Loucy (cell line): ENCODE measurements around the gene FOXO3.

ENCODE experiments used
- EZH2phosphoT487 ChIP-seq: fragments of 200-600 bp; IDR thresholded peaks from 2 replicates; pipeline ENCODE4 v1.6.1; 2018; ENCODE audit warnings: antibody characterized with exemption, mild to moderate bottlenecking, moderate library complexity, borderline replicate concordance
- TF ChIP-seq, protein P1 (sequence below): fragments of 200-600 bp; sonication (generic); conservative IDR thresholded peaks from 2 replicates; pipeline ENCODE4 v1.5.1; 2014; ENCODE audit warnings: mild to moderate bottlenecking, antibody characterized with exemption, low read length

DNA sequence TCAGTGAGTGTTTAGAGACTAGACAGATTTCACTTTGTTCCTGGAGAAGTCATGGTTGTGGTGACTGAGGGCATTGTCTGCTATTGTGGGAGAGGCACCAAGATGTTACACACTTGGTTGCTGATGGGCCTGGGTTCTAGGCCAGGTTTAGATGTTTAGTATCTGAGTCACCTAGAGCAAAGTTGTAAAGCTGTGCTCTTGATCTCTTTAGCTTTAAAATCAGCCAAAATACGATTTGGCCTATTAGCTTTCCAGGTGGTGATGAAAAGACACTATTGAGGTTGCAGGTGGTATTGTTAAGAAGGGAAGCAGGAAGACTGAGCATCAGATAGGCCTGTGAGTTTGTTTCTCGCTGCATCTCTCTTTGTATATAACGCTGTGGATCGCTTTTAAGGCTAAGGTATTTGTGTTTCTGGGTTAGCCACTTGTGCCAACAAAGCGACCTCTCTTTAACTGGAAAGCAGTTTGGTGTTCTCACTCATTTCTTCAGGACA lies 48.6 kb downstream of the FOXO3 start:
- TF ChIP-seq, protein P1, sequence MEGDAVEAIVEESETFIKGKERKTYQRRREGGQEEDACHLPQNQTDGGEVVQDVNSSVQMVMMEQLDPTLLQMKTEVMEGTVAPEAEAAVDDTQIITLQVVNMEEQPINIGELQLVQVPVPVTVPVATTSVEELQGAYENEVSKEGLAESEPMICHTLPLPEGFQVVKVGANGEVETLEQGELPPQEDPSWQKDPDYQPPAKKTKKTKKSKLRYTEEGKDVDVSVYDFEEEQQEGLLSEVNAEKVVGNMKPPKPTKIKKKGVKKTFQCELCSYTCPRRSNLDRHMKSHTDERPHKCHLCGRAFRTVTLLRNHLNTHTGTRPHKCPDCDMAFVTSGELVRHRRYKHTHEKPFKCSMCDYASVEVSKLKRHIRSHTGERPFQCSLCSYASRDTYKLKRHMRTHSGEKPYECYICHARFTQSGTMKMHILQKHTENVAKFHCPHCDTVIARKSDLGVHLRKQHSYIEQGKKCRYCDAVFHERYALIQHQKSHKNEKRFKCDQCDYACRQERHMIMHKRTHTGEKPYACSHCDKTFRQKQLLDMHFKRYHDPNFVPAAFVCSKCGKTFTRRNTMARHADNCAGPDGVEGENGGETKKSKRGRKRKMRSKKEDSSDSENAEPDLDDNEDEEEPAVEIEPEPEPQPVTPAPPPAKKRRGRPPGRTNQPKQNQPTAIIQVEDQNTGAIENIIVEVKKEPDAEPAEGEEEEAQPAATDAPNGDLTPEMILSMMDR: no peak
- no peak for TF ChIP-seq EZH2phosphoT487
